Endothelial cell of umbilical vein (primary cell): Measurements from ENCODE around the gene SULT4A1.

ENCODE experiments used
- EZH2 ChIP-seq: IDR thresholded peaks from 2 replicates; pipeline ENCODE4 v1.6.1; 2012; ENCODE audit warnings: borderline replicate concordance, low read depth, mild to moderate bottlenecking, moderate library complexity, low read length, inconsistent platforms; ENCODE audit not compliant: severe bottlenecking
- FOS ChIP-seq: IDR thresholded peaks from 2 replicates; pipeline ENCODE4 v1.6.1; 2011; ENCODE audit warnings: mild to moderate bottlenecking, low read length, moderate library complexity, borderline replicate concordance; ENCODE audit not compliant: insufficient read depth
- JUN ChIP-seq: IDR thresholded peaks from 2 replicates; pipeline ENCODE4 v1.6.1; 2011; ENCODE audit warnings: borderline replicate concordance, low read depth; ENCODE audit not compliant: insufficient read length, insufficient read depth
- POLR2A ChIP-seq: IDR thresholded peaks from 2 replicates; pipeline ENCODE4 v1.6.1; 2012; ENCODE audit warnings: low read depth, mild to moderate bottlenecking, control low read depth, low read length
- POLR2AphosphoS5 ChIP-seq: IDR thresholded peaks from 2 replicates; pipeline ENCODE4 v1.6.1; 2012; ENCODE audit warnings: low read depth, mild to moderate bottlenecking, control low read depth, low read length, moderate library complexity; ENCODE audit not compliant: insufficient read depth
- TF ChIP-seq, protein P1 (sequence below): IDR thresholded peaks from 2 replicates; pipeline ENCODE4 v1.6.1; 2011; ENCODE audit not compliant: insufficient read depth, insufficient read length
- TF ChIP-seq, protein P2 (sequence below), 2 donors: IDR thresholded peaks; 1 replicate in 1 of 2; 2 replicates in 1 of 2; pipeline ENCODE4 v1.5.1; 2011; ENCODE audit warnings: low read length in 2 of 2, mild to moderate bottlenecking in 2 of 2, moderate library complexity in 2 of 2, control low read depth in 1 of 2, inconsistent platforms in 1 of 2, low read depth in 1 of 2; ENCODE audit not compliant: insufficient read depth in 1 of 2; ENCODE audit errors: extremely low read depth in 1 of 2

DNA sequence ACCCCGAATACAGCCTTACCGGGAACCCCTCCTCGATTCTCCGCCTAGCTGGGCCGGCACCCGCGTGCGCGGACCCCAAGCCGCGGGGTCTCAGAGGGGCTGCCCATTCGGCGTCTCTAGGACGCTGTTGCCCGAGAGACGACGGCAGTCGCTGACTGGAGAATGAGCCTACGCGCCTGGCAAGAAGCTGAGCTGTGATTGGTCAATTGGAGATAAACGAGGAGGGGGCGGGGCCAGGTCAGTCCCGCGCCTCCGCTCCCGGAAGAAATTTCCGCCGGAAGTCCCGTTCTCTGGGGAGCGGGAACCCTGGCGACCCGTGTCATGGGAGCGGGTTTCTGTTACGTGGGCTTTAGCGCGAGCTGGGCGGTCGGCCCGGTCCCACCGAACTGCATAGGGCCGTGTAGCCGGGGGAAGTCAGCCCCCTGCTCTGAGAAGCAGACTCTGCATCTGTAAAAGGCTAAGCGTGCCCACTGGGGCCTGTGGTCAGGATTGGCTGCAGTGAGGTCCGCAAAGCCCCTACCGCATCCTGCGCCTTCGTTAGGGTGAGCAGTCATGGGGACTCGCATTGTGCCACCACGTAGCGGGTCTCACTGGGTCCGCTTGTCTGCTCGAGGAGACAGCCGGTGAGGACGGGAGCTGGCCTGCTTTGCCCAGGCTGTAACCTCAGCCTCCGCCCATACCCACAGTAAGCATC lies 50.0 kb downstream of the SULT4A1 start, which contains the start of gene EFCAB6:
- TF ChIP-seq POLR2A (peak; percentile 59), JUN (no peak), POLR2AphosphoS5 (peak; percentile 52), EZH2 (no peak), FOS (no peak)
- TF ChIP-seq, protein P1, sequence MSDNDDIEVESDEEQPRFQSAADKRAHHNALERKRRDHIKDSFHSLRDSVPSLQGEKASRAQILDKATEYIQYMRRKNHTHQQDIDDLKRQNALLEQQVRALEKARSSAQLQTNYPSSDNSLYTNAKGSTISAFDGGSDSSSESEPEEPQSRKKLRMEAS, result no peak
- TF ChIP-seq, protein P2, sequence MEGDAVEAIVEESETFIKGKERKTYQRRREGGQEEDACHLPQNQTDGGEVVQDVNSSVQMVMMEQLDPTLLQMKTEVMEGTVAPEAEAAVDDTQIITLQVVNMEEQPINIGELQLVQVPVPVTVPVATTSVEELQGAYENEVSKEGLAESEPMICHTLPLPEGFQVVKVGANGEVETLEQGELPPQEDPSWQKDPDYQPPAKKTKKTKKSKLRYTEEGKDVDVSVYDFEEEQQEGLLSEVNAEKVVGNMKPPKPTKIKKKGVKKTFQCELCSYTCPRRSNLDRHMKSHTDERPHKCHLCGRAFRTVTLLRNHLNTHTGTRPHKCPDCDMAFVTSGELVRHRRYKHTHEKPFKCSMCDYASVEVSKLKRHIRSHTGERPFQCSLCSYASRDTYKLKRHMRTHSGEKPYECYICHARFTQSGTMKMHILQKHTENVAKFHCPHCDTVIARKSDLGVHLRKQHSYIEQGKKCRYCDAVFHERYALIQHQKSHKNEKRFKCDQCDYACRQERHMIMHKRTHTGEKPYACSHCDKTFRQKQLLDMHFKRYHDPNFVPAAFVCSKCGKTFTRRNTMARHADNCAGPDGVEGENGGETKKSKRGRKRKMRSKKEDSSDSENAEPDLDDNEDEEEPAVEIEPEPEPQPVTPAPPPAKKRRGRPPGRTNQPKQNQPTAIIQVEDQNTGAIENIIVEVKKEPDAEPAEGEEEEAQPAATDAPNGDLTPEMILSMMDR (IDR thresholded peaks at IDR 0.05; ENCODE audit: extremely low read depth in 1 of 2, insufficient read depth in 1 of 2, low read depth in 1 of 2, low read length in 2 of 2), result no peak
